Heart left ventricle (tissue), 16 donors: ENCODE data around the gene FCN3. TPM values are rescaled to one million over a fixed set of nuclear protein-coding genes. Genes with fewer than 3 reads are reported as not detected.

Experiments used
- ATAC-seq, 4 donors: fragments of 200-7000 bp; cut with Tn5 transposase; one replicate each; pipeline ENCODE4 v1.9.1; 2020 to 2022; ENCODE audit warnings: moderate library complexity in 4 of 4, mild to moderate bottlenecking in 3 of 4, moderate number of reproducible peaks in 1 of 4
- DNase-seq, 5 donors: peaks; one replicate each; pipeline ENCODE4 v3.0.0-alpha.2; 2020
- H3K27ac ChIP-seq, 12 donors: fragments of 200-600 bp; sonication (generic) in 4 of 12; one replicate each; pipeline versions ENCODE4 v1.5.0 to v1.8.0; 2016 to 2022; ENCODE audit warnings: mild to moderate bottlenecking in 2 of 12
- H3K27me3 ChIP-seq, 9 donors: fragments of 200-600 bp; sonication (generic) in 2 of 9; one replicate each; pipeline versions ENCODE4 v1.5.1 to v1.8.0; 2016 to 2022; ENCODE audit warnings: mild to moderate bottlenecking in 3 of 9
- H3K36me3 ChIP-seq, 9 donors: fragments of 200-600 bp; sonication (generic) in 2 of 9; one replicate each; pipeline versions ENCODE4 v1.5.0 to v1.8.0; 2018 to 2022; ENCODE audit warnings: mild to moderate bottlenecking in 2 of 9
- H3K4me1 ChIP-seq, 12 donors: fragments of 200-600 bp; sonication (generic) in 4 of 12; one replicate each; pipeline versions ENCODE4 v1.5.0 to v1.8.0; 2016 to 2022; ENCODE audit warnings: mild to moderate bottlenecking in 3 of 12
- H3K4me3 ChIP-seq, 12 donors: fragments of 200-600 bp; sonication (generic) in 4 of 12; one replicate each; pipeline versions ENCODE4 v1.5.0 to v1.8.0; 2017 to 2022; ENCODE audit warnings: mild to moderate bottlenecking in 9 of 12, moderate library complexity in 4 of 12
- H3K9me3 ChIP-seq, 12 donors: fragments of 200-600 bp; sonication (generic) in 4 of 12; one replicate each; pipeline versions ENCODE4 v1.5.0 to v1.8.0; 2016 to 2022; ENCODE audit warnings: mild to moderate bottlenecking in 1 of 12
- POLR2A ChIP-seq, 2 donors: fragments of 450-650 bp; IDR thresholded peaks; one replicate each; pipeline ENCODE4 v1.6.1; 2017; ENCODE audit warnings: antibody characterized with exemption in 2 of 2, mild to moderate bottlenecking in 2 of 2, moderate library complexity in 2 of 2
- WGBS, 4 donors: extraction: QIAGEN DNeasy Blood & Tissue Kit in 2 of 4; methylation state at CpG; one replicate each; pipeline versions ENCODE4 v1.1.5 to v1.1.7; 2013 to 2018; 5-methylcytosine and 5-hydroxymethylcytosine counted together
- intact Hi-C, 10 donors: fragments of 100-400 bp; cut with DNase I; formaldehyde crosslinking; loops; one replicate each; pipeline versions ENCODE4 v1.11.1 to v1.14.2; 2022
- polyA plus RNA-seq, 2 donors: library from polyadenylated mRNA; stranded (reverse); fragments of 200-250 nt; gene quantifications; one replicate each; pipeline ENCODE4 v1.2.3, GENCODE V29; 2013
- total RNA-seq, 9 donors: library from RNA; depleted of rRNA in 2 of 9; stranded (reverse); fragments of >200 nt in 2 of 9; fragmentation: NEBNext Ultra II Directional in 3 of 9; extraction: Animal tissue kit (Norgen Biotek cat#: 25700) in 3 of 9; gene quantifications; one replicate each; pipeline versions ENCODE4 v1.1.0 to v1.2.4, GENCODE V29; 2016 to 2023
- TF ChIP-seq, protein P1 (sequence below), 12 donors: fragments of 200-600 bp; sonication (generic) in 4 of 12; IDR thresholded peaks; one replicate each; pipeline versions ENCODE4 v1.5.0 to v1.8.0; 2018 to 2022; ENCODE audit warnings: antibody characterized with exemption in 12 of 12, mild to moderate bottlenecking in 5 of 12
- donor health status: ischemic (EF 13 %, LVEDD 7.1; RV severe dilation, severe dysfunction).
- donor health status: healthy with polysubstance abuse.
- donor health status: DM: no; HTN: yes; CAD: no.
- donor health status: DM: no; HTN: no; CAD: no.
- donor health status: ischemic (EF 25% LVEDD 6.9; RV normal size, moderate dysfunction).
- donor health status: ischemic (EF 25% LVEDD 5.7; RV mildly dilated, moderate dysfunction).
- donor health status: healthy.
- donor health status: DM: yes; HTN: yes; CAD: no.
- donor health status: ischemic (EF 35%, LVEDD 5.7; RV mildly dilated, moderate dysfunction).
- donor health status: nonischemic (EF 11% LVEDD 7.7; RV severe dilation, severe dysfunction).
- donor health status: DM: yes; HTN: yes; CAD: no.
- donor health status: PGD.
- donor health status: ischemic (EF 29% LVEDD 5.4; RV normal size, mild dysfunction).
- donor health status: nonischemic (EF 23%, LVEDD 6.1; RV moderate dilation, normal function).

Gene FCN3
- total and polyA plus RNA-seq, 11 donors = 2.4 to 141 (median 35.4) TPM

DNA sequence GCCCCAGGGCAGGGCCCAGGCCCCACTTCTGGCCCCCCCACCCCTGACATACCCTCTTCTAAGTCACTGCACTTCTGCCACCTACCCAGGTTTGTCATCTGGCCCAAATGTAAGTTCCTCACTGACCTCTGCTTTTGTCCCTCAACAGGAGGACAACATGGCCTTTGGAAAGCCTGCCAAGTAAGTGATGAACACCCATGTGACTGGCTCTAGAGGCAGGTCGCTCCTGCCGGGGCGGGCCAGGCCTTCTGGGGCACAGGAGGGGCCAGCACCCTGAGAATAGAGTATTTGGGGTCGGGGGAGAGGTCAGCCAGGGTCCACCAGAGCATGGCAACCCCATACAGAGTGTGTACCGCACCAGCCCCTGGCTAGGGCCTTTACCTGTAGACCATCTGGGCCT, 42.7 kb downstream of the FCN3 start:
- peaks cover 3 to 46% (median 25%) of the 10 kb centered on the region in 12 donors for H3K4me1 ChIP-seq
- H3K27ac ChIP-seq = peak overlapping the region in 9 of 12 donors; percentile 27 to 62 (median 45)
- H3K9me3 ChIP-seq = no peaks in the 10 kb centered on the region
- intact Hi-C loops = loop anchor here in 1 of 10 donors (2.0 kb wide), 1 partner anchor 63 kb away; no protein-coding TSS in a partner anchor
- ATAC-seq (peak; percentile 62 to 73 (median 64)), DNase-seq (peak in 1 of 5 donors; percentile 52)
- TF ChIP-seq, protein P1, sequence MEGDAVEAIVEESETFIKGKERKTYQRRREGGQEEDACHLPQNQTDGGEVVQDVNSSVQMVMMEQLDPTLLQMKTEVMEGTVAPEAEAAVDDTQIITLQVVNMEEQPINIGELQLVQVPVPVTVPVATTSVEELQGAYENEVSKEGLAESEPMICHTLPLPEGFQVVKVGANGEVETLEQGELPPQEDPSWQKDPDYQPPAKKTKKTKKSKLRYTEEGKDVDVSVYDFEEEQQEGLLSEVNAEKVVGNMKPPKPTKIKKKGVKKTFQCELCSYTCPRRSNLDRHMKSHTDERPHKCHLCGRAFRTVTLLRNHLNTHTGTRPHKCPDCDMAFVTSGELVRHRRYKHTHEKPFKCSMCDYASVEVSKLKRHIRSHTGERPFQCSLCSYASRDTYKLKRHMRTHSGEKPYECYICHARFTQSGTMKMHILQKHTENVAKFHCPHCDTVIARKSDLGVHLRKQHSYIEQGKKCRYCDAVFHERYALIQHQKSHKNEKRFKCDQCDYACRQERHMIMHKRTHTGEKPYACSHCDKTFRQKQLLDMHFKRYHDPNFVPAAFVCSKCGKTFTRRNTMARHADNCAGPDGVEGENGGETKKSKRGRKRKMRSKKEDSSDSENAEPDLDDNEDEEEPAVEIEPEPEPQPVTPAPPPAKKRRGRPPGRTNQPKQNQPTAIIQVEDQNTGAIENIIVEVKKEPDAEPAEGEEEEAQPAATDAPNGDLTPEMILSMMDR (IDR thresholded peaks at IDR 0.05) = no peak
- no peak for TF ChIP-seq POLR2A (IDR thresholded peaks at IDR 0.05)
- peaks cover 3 to 94% (median 71%) of the 10 kb centered on the region in 9 donors for H3K36me3 ChIP-seq
- no peaks in the 10 kb centered on the region for H3K27me3 ChIP-seq
- 66 to 73% (median 69%) methylated on average over 5 of the region's 5 CpGs for WGBS, 4 donors
- no peak overlapping the region for H3K4me3 ChIP-seq

DNA sequence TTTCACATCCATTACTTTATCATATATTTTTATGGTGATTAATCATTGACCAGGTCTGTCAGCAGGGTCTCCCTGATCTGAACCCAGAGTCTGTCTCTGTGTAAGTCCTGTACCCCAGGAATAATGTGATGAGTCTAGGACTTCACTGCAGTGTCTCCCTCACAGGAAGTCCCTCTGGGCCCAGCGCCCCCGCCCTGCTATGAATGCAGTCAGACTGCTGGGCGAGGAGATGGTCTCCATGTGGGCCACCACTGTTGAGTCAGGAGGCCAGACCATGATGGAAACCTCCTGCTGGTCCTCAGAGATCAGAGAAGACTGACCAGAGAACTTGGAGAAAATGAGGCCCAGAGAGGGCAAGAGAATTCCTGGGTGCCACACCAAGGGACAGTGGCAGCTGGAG, 43.2 kb downstream of the FCN3 start:
- TF ChIP-seq POLR2A (IDR thresholded peaks at IDR 0.05) = no peak
- TF ChIP-seq, protein P1 (IDR thresholded peaks at IDR 0.05) = no peak
- Histone ChIP-seq H3K9me3 (no peaks in the 10 kb centered on the region), H3K27ac (peak overlapping the region in 7 of 12 donors; percentile 31 to 62 (median 46)), H3K27me3 (no peaks in the 10 kb centered on the region), H3K4me1 (peaks cover 3 to 51% (median 29%) of the 10 kb centered on the region in 12 donors), H3K36me3 (peaks cover 3 to 94% (median 69%) of the 10 kb centered on the region in 9 donors), H3K4me3 (no peak overlapping the region)
- ATAC-seq (no peak), DNase-seq (no peak)
- WGBS, 4 donors = 80 to 92% (median 89%) methylated on average over 1 to 3 of the region's 3 CpGs
- intact Hi-C loops = no loop called here

DNA sequence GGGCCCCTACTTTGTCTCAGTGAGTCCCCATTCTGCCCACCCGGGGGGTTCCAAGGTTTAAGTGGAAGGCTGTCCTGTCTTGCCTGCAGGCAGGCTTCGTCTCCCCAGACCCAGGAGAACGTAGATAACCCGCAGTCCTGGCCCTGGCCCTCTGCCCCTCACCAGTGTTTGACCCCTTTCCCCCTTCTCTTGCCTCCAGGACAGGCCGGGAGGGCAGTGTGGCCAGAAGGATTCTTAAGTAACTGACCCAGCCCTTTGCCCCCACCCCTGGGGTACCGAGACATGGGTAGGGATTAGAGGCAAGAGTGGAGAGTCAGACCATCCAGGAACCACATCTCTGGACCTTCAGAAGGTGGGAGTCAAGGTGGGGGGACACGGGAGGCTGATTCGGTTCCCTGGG, 43.8 kb downstream of the FCN3 start:
- ATAC-seq (no peak), DNase-seq (no peak)
- intact Hi-C loops = no loop called here
- WGBS, 4 donors = 78 to 89% (median 86%) methylated on average over 8 of the region's 8 CpGs
- Histone ChIP-seq H3K36me3 (peaks cover 3 to 94% (median 69%) of the 10 kb centered on the region in 9 donors), H3K9me3 (no peaks in the 10 kb centered on the region), H3K27me3 (no peaks in the 10 kb centered on the region), H3K27ac (no peak overlapping the region), H3K4me1 (peaks cover 3 to 58% (median 33%) of the 10 kb centered on the region in 12 donors), H3K4me3 (no peak overlapping the region)
- TF ChIP-seq, protein P1 (IDR thresholded peaks at IDR 0.05) = no peak
- TF ChIP-seq POLR2A (IDR thresholded peaks at IDR 0.05) = no peak

DNA sequence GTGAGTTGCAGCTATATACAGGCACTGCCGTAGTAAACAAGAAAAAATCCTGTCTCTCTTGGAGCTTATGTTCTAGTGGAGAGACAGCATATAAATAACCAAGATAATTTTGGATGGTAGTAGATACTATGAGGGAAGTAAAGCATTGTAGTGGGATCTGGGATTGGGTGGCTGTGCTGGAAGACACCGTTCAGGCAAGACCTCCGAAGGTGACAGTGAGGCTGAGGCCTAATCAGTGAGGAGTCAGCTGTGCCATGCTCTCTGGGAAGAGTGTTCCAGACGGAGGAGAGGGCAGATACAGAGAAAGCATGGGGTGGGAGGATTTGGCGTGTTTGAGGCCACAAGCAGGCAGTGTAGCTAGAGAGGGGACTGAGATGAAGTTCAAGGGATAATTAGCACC, 46.7 kb downstream of the FCN3 start:
- Histone ChIP-seq H3K4me3 (no peak overlapping the region), H3K4me1 (peaks cover 6 to 80% (median 52%) of the 10 kb centered on the region in 12 donors), H3K27ac (peak overlapping the region in 2 of 12 donors; percentile 7 to 29), H3K27me3 (no peaks in the 10 kb centered on the region), H3K9me3 (no peaks in the 10 kb centered on the region), H3K36me3 (peaks cover 0 to 82% (median 58%) of the 10 kb centered on the region in 9 donors)
- ATAC-seq (no peak), DNase-seq (no peak)
- TF ChIP-seq, protein P1 (IDR thresholded peaks at IDR 0.05) = no peak
- TF ChIP-seq POLR2A (IDR thresholded peaks at IDR 0.05) = no peak
- intact Hi-C loops = no loop called here
- 66 to 67% (median 66%) methylated on average over 5 of the region's 5 CpGs for WGBS, 4 donors
